HG03039 (cell line): ENCODE data around the gene MMEL1.

ENCODE experiments used
- ATAC-seq: cut with Tn5 transposase; IDR thresholded peaks from one replicate; pipeline ENCODE4 v1.9.1; 2021; ENCODE audit warnings: mild to moderate bottlenecking, moderate library complexity; ENCODE audit not compliant: unreplicated experiment

Gene MMEL1

DNA sequence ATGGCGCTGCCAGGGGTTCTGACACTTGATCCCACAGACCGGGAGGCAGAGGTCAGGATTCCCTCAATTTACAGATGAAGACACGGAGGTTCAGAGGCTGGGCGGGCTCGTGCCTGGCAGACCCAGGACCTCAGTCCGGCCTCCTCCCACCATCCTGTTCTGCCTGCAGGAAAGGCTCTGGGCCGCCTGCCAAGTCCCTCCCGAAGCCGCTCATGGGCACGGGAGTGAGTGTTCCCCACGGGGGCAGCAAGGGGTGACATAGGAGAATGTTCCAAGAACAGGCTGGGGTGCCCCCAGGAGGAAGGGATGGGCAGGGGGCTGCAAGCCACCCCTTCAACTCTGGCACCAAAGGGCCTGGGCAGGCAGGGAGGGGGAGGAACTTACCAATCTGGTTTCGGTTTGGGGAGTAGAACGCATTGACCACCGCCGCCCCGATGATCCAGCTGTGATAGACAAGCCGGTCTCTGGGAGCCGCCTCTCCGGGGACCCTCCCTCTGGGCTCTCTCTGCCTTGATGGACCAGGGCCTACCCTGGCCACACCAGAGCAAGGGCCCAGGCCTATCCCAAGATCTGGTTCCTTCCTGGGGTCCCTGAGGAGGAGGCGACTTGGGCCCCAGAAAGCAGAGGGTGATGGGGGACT is 38.7 kb downstream of the MMEL1 start:
- no peak for ATAC-seq

DNA sequence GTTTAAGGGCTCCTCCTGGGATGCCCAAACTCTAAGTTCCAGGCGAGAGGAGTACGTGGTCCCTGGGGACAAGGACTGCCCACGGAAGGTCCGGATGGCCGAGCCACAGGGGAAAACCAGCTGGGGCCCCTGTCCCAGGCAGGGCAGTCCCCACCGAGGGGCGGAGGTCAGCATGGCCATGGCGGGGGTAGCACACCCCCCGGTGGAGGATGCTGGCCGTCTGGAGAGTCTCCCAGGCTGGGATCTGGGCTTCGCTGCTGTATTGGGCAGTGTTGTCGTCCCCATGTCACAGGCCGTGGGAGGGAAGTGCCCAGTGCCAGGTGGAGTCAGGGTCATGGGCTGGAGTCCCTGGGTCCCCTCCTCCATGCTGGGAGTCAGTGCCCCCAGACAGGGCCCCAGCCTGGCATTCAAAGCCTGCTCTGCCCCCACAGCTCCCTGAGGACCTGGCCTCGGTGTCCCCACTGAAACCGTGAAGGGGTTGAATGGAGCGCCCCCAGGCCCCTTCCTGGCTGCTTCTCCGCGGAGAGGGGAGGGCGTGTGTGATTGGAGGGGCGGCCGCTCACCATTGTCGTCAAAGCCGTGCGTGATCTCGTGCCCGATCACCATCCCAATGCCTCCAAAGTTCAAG is 39.5 kb downstream of the MMEL1 start:
- ATAC-seq, result no peak

DNA sequence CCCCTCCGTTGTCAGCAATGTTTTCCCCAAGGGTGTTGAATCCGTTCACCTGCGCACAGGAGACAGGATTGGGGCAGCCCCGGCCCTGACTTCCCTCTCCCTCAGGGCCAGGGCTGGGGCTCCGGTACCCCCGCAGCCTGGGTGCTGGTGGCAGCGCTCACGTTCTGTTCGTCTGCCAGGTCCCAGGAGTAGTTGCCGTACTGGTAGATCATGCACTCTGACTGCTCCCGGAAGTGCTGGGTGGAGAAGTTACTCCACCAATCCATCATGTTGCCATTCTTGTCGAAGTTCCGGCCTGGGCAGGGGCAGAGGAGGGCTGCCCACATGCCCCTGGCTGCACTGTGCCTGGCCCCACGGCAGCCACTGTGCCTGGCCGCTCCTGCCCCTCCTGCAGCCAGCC is 40.1 kb downstream of the MMEL1 start:
- no peak for ATAC-seq

GRCh38 chr1:2591581-2592261 is 41.1 kb downstream of the MMEL1 start:
- ATAC-seq, result no peak

- ATAC-seq, result no peak
Measured at GRCh38 chr1:2591233-2591580, 41.6 kb downstream of the MMEL1 start.

GRCh38 chr1:2590233-2591141 is 42.3 kb downstream of the MMEL1 start:
- no peak for ATAC-seq

DNA sequence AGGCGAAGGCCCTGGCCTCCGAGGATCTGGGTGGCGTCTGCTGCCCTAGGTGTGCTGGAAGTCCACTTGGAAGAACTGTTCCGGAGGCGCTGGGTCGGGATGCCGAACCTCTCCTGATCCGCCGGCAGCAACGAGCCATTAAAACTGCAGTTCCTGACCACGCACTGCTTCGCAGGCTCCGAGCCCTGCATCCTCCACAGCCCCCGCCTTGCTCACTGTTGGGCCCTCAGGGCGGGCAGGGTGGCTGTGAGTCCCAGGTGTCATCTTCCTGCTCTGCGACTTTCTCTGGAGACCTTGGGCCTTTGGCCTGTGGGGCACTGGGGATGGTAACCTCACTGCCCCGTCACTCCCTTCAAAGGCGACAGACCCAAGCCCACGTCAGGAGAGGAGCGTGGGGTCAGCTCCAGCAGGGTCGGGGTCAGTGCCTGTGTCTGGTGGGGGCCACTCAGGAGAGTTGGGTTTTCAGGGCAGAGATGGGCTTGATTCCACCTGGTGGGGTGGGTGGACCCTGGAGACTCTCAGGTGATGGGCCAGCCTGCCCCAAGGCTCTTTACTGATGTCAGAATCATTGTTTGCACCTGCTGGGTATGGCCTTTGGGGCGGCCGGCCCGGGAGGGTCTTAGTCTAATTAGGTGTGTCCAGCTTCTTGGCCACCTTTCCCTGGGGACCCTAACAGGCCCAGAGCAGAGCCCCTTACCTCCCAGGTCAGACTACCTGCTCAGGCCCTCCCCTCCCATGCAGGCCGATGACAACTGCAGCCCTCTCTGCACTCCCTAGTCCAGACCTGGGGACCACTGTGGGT is 43.2 kb downstream of the MMEL1 start:
- ATAC-seq, result no peak

DNA sequence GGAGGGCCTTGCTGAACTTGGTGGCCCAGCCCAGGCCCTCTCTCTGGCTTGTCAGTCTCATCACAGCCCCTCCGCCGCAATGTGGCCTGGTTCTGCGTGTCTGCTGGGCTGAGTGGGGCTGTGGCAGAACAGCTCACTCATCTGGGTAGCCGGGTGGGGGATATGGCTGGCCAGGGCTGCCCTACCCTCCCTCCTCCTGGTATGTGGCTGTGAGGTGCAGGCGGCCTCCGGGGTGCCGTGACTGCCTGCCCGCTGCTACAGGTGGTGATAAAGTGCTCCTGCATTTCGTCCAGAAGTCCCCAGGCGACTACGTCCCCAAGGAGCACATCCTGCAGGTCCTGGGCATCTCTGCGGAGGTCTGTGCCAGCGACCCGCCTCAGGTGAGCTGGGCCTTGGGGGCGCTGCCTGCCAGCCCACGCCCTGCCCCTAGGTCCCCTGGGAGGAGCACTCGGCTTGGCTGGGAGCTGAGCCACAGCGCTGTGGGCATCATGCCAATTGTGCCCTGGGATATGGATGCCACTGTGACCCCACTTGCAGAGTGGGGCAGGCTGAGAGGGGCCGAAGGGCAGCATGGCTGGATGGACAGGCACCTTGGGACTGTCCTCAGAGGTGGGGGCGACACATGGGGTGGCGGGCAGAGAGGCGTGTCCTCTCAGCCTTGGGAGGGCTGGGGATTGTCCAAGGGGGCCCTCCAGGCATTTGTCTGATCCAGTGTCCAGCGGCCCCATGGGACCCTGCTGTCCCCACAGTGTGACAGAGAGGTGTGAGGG is 44.0 kb downstream of the MMEL1 start:
- no peak for ATAC-seq

GRCh38 chr1:2587860-2588571 is 44.8 kb downstream of the MMEL1 start:
- no peak for ATAC-seq

DNA sequence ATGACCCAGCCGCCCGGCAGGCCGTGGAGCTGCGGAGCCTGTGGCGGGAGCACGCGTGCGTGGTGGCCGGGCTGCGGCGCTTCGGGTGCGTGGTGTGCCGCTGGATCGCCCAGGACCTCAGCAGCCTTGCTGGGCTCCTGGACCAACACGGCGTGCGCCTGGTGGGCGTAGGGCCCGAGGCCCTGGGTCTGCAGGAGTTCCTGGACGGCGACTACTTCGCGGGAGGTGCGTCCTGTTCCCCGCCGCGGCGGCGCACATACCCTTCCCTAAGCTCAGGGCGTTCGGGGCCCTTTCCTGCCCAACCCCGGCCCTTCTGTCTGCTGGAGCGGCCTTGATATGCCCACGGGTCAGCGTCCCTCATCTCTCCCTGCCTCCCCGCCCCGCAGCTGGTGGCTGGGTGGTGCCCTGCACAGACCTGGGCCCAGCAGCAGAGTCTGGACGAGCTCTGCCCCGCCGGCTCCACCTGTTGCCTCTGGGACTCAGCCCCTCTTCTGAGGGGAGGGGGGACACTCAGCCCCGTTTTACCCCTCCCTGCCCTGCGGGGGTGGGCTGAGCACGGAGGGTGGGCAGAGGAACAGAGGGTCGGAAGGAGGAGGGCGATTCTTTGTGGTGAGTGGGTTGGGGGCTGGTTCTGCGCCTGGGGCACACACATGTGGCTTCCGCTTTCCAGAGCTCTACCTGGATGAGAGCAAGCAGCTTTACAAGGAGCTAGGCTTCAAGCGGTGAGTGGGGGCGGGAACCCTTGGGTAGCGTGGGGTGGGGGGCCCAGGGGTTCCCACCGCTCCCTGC is 45.6 kb downstream of the MMEL1 start:
- ATAC-seq, result no peak

DNA sequence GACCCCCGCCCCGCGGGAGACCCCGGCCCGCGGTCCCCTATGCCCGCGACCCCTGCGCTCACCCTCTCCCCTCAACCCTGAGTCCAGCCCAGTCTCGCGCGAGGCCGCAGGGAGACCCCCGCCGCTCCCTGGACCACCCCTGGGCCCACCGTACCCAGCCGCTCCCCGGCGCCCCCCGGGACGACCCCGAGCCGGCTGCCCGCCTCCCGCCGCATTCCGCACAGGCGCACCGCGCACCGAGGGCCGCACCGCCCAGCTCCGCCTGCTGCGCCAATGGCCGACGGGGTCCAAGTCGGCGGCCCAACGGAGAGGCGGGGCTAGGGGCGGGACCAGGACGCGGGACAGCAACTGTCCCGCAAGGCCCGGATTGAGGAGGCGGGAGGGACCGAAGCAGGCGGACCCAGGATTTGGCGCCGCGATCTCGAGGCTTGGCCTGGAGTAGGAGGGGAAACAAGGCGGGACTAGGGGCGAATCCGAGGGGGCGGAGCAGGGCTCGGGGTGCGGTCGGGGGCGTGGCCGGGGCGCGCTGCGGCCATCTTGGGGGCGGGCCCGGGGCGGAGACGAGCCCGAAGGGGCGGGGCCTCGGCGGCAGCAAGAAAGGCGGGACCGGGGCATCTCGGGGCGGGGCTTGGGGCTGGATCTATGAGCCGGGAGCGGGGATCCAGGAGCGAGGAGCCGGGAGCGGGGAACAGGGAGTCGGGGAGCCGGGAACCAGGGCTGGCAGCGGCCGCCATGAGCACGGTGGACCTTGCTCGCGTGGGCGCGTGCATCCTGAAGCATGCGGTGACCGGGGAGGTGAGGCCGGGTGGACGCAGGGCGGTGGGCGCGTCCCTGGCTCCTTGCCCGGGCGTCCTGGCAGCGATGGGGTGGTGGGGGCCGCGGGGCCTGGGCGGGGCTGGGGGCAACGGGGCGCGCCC is 46.4 kb downstream of the MMEL1 start, which contains the start of gene PRXL2B:
Gene PRXL2B (plus strand): TSS at position 624 of the 917 bp plus-strand sequence. CDS start 109 bp downstream, at position 733.
- peak; percentile 58 for ATAC-seq

GRCh38 chr1:2585318-2586092 is 47.3 kb downstream of the MMEL1 start:
- ATAC-seq, result peak; percentile 25

- no peak for ATAC-seq
Measured at GRCh38 chr1:2584686-2585317, 48.0 kb downstream of the MMEL1 start.

- ATAC-seq, result no peak
Measured at GRCh38 chr1:2583871-2584351, 48.9 kb downstream of the MMEL1 start.

DNA sequence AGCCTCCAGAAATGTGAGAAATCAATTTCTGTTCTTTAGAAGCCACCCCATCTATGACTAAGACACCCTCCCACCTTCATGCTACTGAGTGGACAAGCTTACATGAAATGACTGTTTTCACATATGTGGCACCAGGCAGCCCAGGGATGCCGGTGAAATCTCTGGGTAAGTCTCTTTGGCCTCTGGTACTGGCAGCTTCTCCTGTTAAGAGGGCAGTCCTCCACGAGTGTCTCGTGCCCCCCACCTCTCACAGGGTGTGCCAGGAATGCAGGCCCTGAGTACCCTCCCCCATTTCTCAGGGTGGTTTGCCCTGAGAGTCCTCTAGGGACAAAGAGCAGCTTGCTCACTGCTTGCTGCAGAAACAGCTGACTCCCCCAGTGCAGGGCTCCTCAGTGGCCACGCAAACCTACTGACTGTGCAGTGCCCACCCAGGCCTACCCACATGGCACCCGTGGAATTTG is 49.5 kb downstream of the MMEL1 start:
- ATAC-seq, result no peak

DNA sequence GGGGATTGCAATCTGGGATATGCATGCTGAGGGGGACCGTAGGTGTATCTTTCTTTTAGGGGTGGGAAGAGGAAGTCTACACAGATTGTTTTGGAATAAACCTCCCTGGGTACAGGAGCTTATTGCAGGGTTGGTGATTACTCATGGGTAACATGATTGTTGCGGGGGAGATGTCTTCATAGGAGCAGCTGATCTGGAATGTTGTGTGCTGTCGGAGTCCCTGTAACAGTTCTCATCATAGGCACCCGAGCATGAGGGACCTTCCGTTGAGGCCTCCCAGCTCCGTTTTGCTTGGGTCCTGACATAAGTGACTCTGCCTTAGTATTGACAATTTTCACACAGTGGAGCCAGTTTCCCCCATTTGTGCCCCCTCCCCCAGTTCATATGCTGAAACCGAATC is 50.4 kb downstream of the MMEL1 start:
- no peak for ATAC-seq
